A673 (cell line): ENCODE data around the gene PCARE. TPM values are rescaled to one million over a fixed set of nuclear protein-coding genes. Genes with fewer than 3 reads are reported as not detected.

Experiments used
- BruUV-seq: library from RNA; stranded (reverse); fragments of 400-500 nt; replicated peaks from 2 replicates; lab custom pipeline; 2021; lab: Mats Ljungman, UMichigan
- CTCF ChIA-PET: fragments of 300-600 bp; sonication (Branson Sonifier 250); formaldehyde crosslinking; loops from one replicate; lab custom pipeline; 2022; ENCODE audit warnings: antibody characterized with exemption; lab: Charles Lee
- POLR2A ChIA-PET: fragments of 300-600 bp; sonication (Branson Sonifier 250); formaldehyde crosslinking; loops from one replicate; lab custom pipeline; 2022; ENCODE audit warnings: antibody characterized with exemption; ENCODE audit not compliant: low non-redundant PET; lab: Charles Lee
- DNase-seq: peaks from one replicate; pipeline ENCODE4 v3.0.0-alpha.2; 2015; ENCODE audit warnings: low spot score
- H3K27ac ChIP-seq: fragments of 200-600 bp; sonication (generic); 2 replicates; pipeline ENCODE4 v1.5.1; 2016; ENCODE audit warnings: mixed run types, low read depth, mild to moderate bottlenecking, mixed read lengths, antibody characterized with exemption, low read length; ENCODE audit not compliant: poor library complexity, severe bottlenecking
- H3K27me3 ChIP-seq: fragments of 200-600 bp; sonication (generic); replicated peaks from 2 replicates; pipeline ENCODE4 v1.6.1; 2017; ENCODE audit warnings: mixed run types, low read depth, mild to moderate bottlenecking, mixed read lengths, antibody characterized with exemption, low read length; ENCODE audit not compliant: insufficient read depth, poor library complexity
- H3K36me3 ChIP-seq: fragments of 200-600 bp; sonication (generic); 2 replicates; pipeline ENCODE4 v1.6.1; 2016; ENCODE audit warnings: mixed run types, mild to moderate bottlenecking, mixed read lengths, antibody characterized with exemption, low read length; ENCODE audit not compliant: insufficient read depth, poor library complexity, severe bottlenecking
- H3K4me1 ChIP-seq: fragments of 200-600 bp; sonication (generic); 2 replicates; pipeline ENCODE4 v1.6.1; 2017; ENCODE audit warnings: mixed run types, mild to moderate bottlenecking, mixed read lengths, antibody characterized with exemption, low read length; ENCODE audit not compliant: insufficient read depth, poor library complexity, severe bottlenecking
- H3K4me3 ChIP-seq: fragments of 200-600 bp; sonication (generic); 2 replicates; pipeline ENCODE4 v1.5.1; 2016; ENCODE audit warnings: low read depth, mixed run types, mild to moderate bottlenecking, mixed read lengths, low read length; ENCODE audit not compliant: poor library complexity, severe bottlenecking
- H3K9me3 ChIP-seq: fragments of 200-600 bp; sonication (generic); 2 replicates; pipeline ENCODE4 v1.6.1; 2016; ENCODE audit warnings: mixed run types, low read depth, mild to moderate bottlenecking, mixed read lengths, antibody characterized with exemption, low read length; ENCODE audit not compliant: poor library complexity, severe bottlenecking
- CTCF ChIP-seq: fragments of 300-800, 200-600 bp; sonication (generic); conservative IDR thresholded peaks from 2 replicates; pipeline ENCODE4 v1.5.1; 2017; ENCODE audit warnings: low read depth, mild to moderate bottlenecking, antibody characterized with exemption, low read length, moderate library complexity, mixed read lengths
- EZH2 ChIP-seq: fragments of 200-600 bp; sonication (generic); IDR thresholded peaks from 2 replicates; pipeline ENCODE4 v1.6.1; 2017; ENCODE audit warnings: borderline replicate concordance, low read depth, mild to moderate bottlenecking, mixed read lengths, antibody characterized with exemption, low read length; ENCODE audit not compliant: poor library complexity, severe bottlenecking
- intact Hi-C: fragments of 100-400 bp; cut with micrococcal nuclease; formaldehyde crosslinking; loops from one replicate; pipeline ENCODE4 v1.10.0; 2022; ENCODE audit not compliant: unreplicated experiment
- total RNA-seq: library from RNA; stranded (reverse); gene quantifications from 2 replicates; pipeline ENCODE4 v1.2.3, GENCODE V29; 2021

PCARE gene
- total RNA-seq, 1 experiment from 2014 or later: not detected

GRCh38 chr2:29015701-29016470 lies 58.4 kb downstream of the PCARE start:
- Histone ChIP-seq H3K27ac (no peak overlapping the region), H3K9me3 (no peaks in the 10 kb centered on the region), H3K36me3 (no peaks in the 10 kb centered on the region), H3K4me1 (peaks cover 12% of the 10 kb centered on the region), H3K27me3 (no peaks in the 10 kb centered on the region), H3K4me3 (no peak overlapping the region)
- ChIA-PET CTCF (interaction anchor here (0.5 kb wide), 1 partner anchor 20 kb away, joined by 7 read pairs; no protein-coding TSS in a partner anchor), POLR2A (no interaction called here)
- DNase-seq: no peak
- no TSS peak for BruUV-seq
- intact Hi-C loops: no loop called here
- no peak for TF ChIP-seq EZH2
- no peak for TF ChIP-seq CTCF

- H3K27me3 ChIP-seq: no peaks in the 10 kb centered on the region
- intact Hi-C loops: no loop called here
- ChIA-PET POLR2A (no interaction called here), CTCF (interaction anchor here (0.6 kb wide), 1 partner anchor 448 kb away, joined by 13 read pairs; no protein-coding TSS in a partner anchor)
- H3K9me3 ChIP-seq: no peaks in the 10 kb centered on the region
- peak; percentile 28 for DNase-seq
- TF ChIP-seq EZH2 (no peak), CTCF (no peak)
- peaks cover 16% of the 10 kb centered on the region for H3K4me1 ChIP-seq
- no peak overlapping the region for H3K4me3 ChIP-seq
- BruUV-seq: no TSS peak
- no peak overlapping the region for H3K27ac ChIP-seq
- no peaks in the 10 kb centered on the region for H3K36me3 ChIP-seq
These were observed 59.4 kb downstream of the PCARE start for GRCh38 chr2:29014811-29015421.

GRCh38 chr2:29014331-29014730 lies 60.0 kb downstream of the PCARE start:
- Histone ChIP-seq H3K4me1 (peaks cover 16% of the 10 kb centered on the region), H3K36me3 (no peaks in the 10 kb centered on the region), H3K27ac (no peak overlapping the region), H3K27me3 (no peaks in the 10 kb centered on the region), H3K9me3 (no peaks in the 10 kb centered on the region), H3K4me3 (no peak overlapping the region)
- CTCF ChIA-PET: no interaction called here
- TF ChIP-seq CTCF (no peak), EZH2 (no peak)
- POLR2A ChIA-PET: no interaction called here
- DNase-seq: no peak
- BruUV-seq: no TSS peak
- intact Hi-C loops: no loop called here
